CD8-positive, alpha-beta memory T cell (primary cell): ENCODE results near the gene TWIST2. TPM values are rescaled to one million over a fixed set of nuclear protein-coding genes. Genes with fewer than 3 reads are reported as not detected.

Experiments
- CTCF ChIA-PET: fragments of 350-600 bp; sonication (Branson Sonifier 250); formaldehyde crosslinking; loops from one replicate; lab custom pipeline; 2021; ENCODE audit warnings: antibody characterized with exemption; lab: Charles Lee
- POLR2A ChIA-PET: fragments of 350-600 bp; sonication (Branson Sonifier 250); formaldehyde crosslinking; loops from one replicate; lab custom pipeline; 2021; ENCODE audit warnings: antibody characterized with exemption; lab: Charles Lee
- DNase-seq, 5 donors: peaks; one replicate each; pipeline versions ENCODE4 v3.0.0 to v3.0.0-alpha.2; 2020 to 2022; ENCODE audit warnings: mixed read lengths in 1 of 5
- H3K27ac ChIP-seq: one replicate; pipeline ENCODE4 v1.7.0; 2013; ENCODE audit warnings: low read depth, mild to moderate bottlenecking, low read length, moderate library complexity
- H3K27me3 ChIP-seq: 2 replicates; pipeline ENCODE4 v1.7.0; 2013; ENCODE audit warnings: low read length, mild to moderate bottlenecking; ENCODE audit not compliant: insufficient read depth, poor library complexity, severe bottlenecking
- H3K36me3 ChIP-seq: 2 replicates; pipeline ENCODE4 v1.7.0; 2013; ENCODE audit warnings: mild to moderate bottlenecking, low read length, moderate library complexity; ENCODE audit not compliant: insufficient read depth
- H3K4me1 ChIP-seq: 2 replicates; pipeline ENCODE4 v1.7.0; 2013; ENCODE audit warnings: mild to moderate bottlenecking, low read length, moderate library complexity; ENCODE audit not compliant: insufficient read depth
- H3K4me3 ChIP-seq: 2 replicates; pipeline ENCODE4 v1.7.0; 2013; ENCODE audit warnings: mild to moderate bottlenecking, low read length
- H3K9me3 ChIP-seq: 2 replicates; pipeline ENCODE4 v1.7.0; 2013; ENCODE audit warnings: mild to moderate bottlenecking, low read length
- H3K27ac Mint-ChIP-seq, 8 donors: one replicate each; pipeline ENCODE4 v1.8.0; 2020 to 2021; ENCODE audit warnings: mixed read lengths in 8 of 8, mild to moderate bottlenecking in 6 of 8, inconsistent platforms in 3 of 8, moderate library complexity in 3 of 8
- H3K27me3 Mint-ChIP-seq, 2 donors: one replicate each; pipeline ENCODE4 v1.8.0; 2020 to 2021; ENCODE audit warnings: mixed read lengths in 2 of 2, mild to moderate bottlenecking in 1 of 2, moderate library complexity in 1 of 2
- H3K36me3 Mint-ChIP-seq, 3 donors: one replicate each; pipeline ENCODE4 v1.8.0; 2020 to 2021; ENCODE audit warnings: mixed read lengths in 3 of 3, inconsistent platforms in 1 of 3, mild to moderate bottlenecking in 1 of 3
- H3K4me1 Mint-ChIP-seq, 3 donors: one replicate each; pipeline ENCODE4 v1.8.0; 2020 to 2021; ENCODE audit warnings: mixed read lengths in 3 of 3, inconsistent platforms in 1 of 3, mild to moderate bottlenecking in 1 of 3
- H3K4me3 Mint-ChIP-seq, 7 donors: one replicate each; pipeline ENCODE4 v1.8.0; 2020 to 2021; ENCODE audit warnings: mixed read lengths in 7 of 7, mild to moderate bottlenecking in 6 of 7, moderate library complexity in 4 of 7, inconsistent platforms in 2 of 7
- H3K9me3 Mint-ChIP-seq, 5 donors: one replicate each; pipeline ENCODE4 v1.8.0; 2020 to 2022; ENCODE audit warnings: mixed read lengths in 5 of 5, mild to moderate bottlenecking in 3 of 5, moderate library complexity in 2 of 5, inconsistent platforms in 1 of 5
- polyA plus RNA-seq: library from polyadenylated mRNA; unstranded; fragments of 300-500 nt; fragmentation: Illumina TruSeq; gene quantifications from one replicate; pipeline ENCODE4 v1.2.3, GENCODE V29; 2021
- total RNA-seq, 2 experiments: library from RNA; stranded (reverse); gene quantifications; one replicate each; pipeline ENCODE4 v1.2.3, GENCODE V29; 2021

The TWIST2 gene
- total and polyA plus RNA-seq, 3 experiments from 2014 or later = not detected

GRCh38 chr2:238894226-238894949 is 46.5 kb downstream of the TWIST2 start:
- Histone ChIP-seq H3K9me3 (no peaks in the 10 kb centered on the region), H3K27ac (no peak overlapping the region), H3K4me1 (no peaks in the 10 kb centered on the region), H3K36me3 (no peaks in the 10 kb centered on the region), H3K4me3 (no peak overlapping the region), H3K27me3 (no peaks in the 10 kb centered on the region)
- Mint-ChIP-seq H3K27me3 (peaks cover 7 to 16% of the 10 kb centered on the region in 2 donors), H3K27ac (no peak overlapping the region), H3K9me3 (no peaks in the 10 kb centered on the region), H3K36me3 (no peaks in the 10 kb centered on the region), H3K4me1 (no peaks in the 10 kb centered on the region), H3K4me3 (no peak overlapping the region)
- ChIA-PET CTCF (no interaction called here), POLR2A (no interaction called here)
- no peak for DNase-seq

- no peak overlapping the region for H3K4me3 ChIP-seq
- POLR2A ChIA-PET = no interaction called here
- Mint-ChIP-seq H3K9me3 (no peaks in the 10 kb centered on the region), H3K36me3 (no peaks in the 10 kb centered on the region), H3K4me1 (no peaks in the 10 kb centered on the region), H3K27ac (no peak overlapping the region), H3K4me3 (no peak overlapping the region), H3K27me3 (peaks cover 7 to 17% of the 10 kb centered on the region in 2 donors)
- no peaks in the 10 kb centered on the region for H3K9me3 ChIP-seq
- no peak for DNase-seq
- H3K27ac ChIP-seq = no peak overlapping the region
- H3K27me3 ChIP-seq = no peaks in the 10 kb centered on the region
- CTCF ChIA-PET = no interaction called here
- H3K36me3 ChIP-seq = no peaks in the 10 kb centered on the region
- no peaks in the 10 kb centered on the region for H3K4me1 ChIP-seq
Measured at GRCh38 chr2:238894950-238895298, 47.0 kb downstream of the TWIST2 start.

GRCh38 chr2:238895361-238895882 is 47.5 kb downstream of the TWIST2 start:
- H3K27me3 Mint-ChIP-seq = peaks cover 7 to 20% of the 10 kb centered on the region in 2 donors
- H3K27me3 ChIP-seq = no peaks in the 10 kb centered on the region

GRCh38 chr2:238895891-238896600 is 48.2 kb downstream of the TWIST2 start:
- Histone ChIP-seq H3K9me3 (no peaks in the 10 kb centered on the region), H3K27ac (no peak overlapping the region), H3K27me3 (no peaks in the 10 kb centered on the region), H3K36me3 (no peaks in the 10 kb centered on the region), H3K4me1 (no peaks in the 10 kb centered on the region), H3K4me3 (no peak overlapping the region)
- Mint-ChIP-seq H3K4me3 (no peak overlapping the region), H3K36me3 (no peaks in the 10 kb centered on the region), H3K9me3 (no peaks in the 10 kb centered on the region), H3K4me1 (no peaks in the 10 kb centered on the region), H3K27ac (no peak overlapping the region), H3K27me3 (peaks cover 7 to 24% of the 10 kb centered on the region in 2 donors)
- POLR2A ChIA-PET = no interaction called here
- CTCF ChIA-PET = no interaction called here
- DNase-seq = no peak

More at GRCh38 chr2:238895361-238895882, 47.5 kb downstream of the TWIST2 start:
- POLR2A ChIA-PET = no interaction called here
- Mint-ChIP-seq H3K36me3 (no peaks in the 10 kb centered on the region), H3K9me3 (no peaks in the 10 kb centered on the region), H3K4me3 (peak overlapping the region in 1 of 7 donors; percentile 78), H3K4me1 (no peaks in the 10 kb centered on the region), H3K27ac (no peak overlapping the region)
- H3K27ac ChIP-seq = no peak overlapping the region
- H3K36me3 ChIP-seq = no peaks in the 10 kb centered on the region
- no peaks in the 10 kb centered on the region for H3K4me1 ChIP-seq
- CTCF ChIA-PET = no interaction called here
- H3K9me3 ChIP-seq = no peaks in the 10 kb centered on the region
- no peak for DNase-seq
- H3K4me3 ChIP-seq = no peak overlapping the region

- no peak overlapping the region for H3K27ac Mint-ChIP-seq
- no peak overlapping the region for H3K4me3 Mint-ChIP-seq
- H3K36me3 Mint-ChIP-seq = no peaks in the 10 kb centered on the region
- CTCF ChIA-PET = no interaction called here
- no peaks in the 10 kb centered on the region for H3K9me3 Mint-ChIP-seq
- Histone ChIP-seq H3K9me3 (no peaks in the 10 kb centered on the region), H3K4me1 (no peaks in the 10 kb centered on the region), H3K36me3 (no peaks in the 10 kb centered on the region), H3K27ac (no peak overlapping the region), H3K27me3 (no peaks in the 10 kb centered on the region), H3K4me3 (no peak overlapping the region)
- POLR2A ChIA-PET = no interaction called here
- peaks cover 5 to 26% of the 10 kb centered on the region in 2 donors for H3K27me3 Mint-ChIP-seq
- no peak for DNase-seq
- H3K4me1 Mint-ChIP-seq = no peaks in the 10 kb centered on the region
Measured at GRCh38 chr2:238896641-238897040, 48.8 kb downstream of the TWIST2 start.

GRCh38 chr2:238897122-238897880 is 49.4 kb downstream of the TWIST2 start:
- ChIA-PET POLR2A (no interaction called here), CTCF (no interaction called here)
- peaks cover 5 to 26% of the 10 kb centered on the region in 2 donors for H3K27me3 Mint-ChIP-seq
- H3K4me3 Mint-ChIP-seq = no peak overlapping the region
- H3K9me3 Mint-ChIP-seq = no peaks in the 10 kb centered on the region
- H3K27ac Mint-ChIP-seq = no peak overlapping the region
- no peak for DNase-seq
- H3K4me1 ChIP-seq = no peaks in the 10 kb centered on the region
- no peaks in the 10 kb centered on the region for H3K4me1 Mint-ChIP-seq
- no peaks in the 10 kb centered on the region for H3K27me3 ChIP-seq
- no peaks in the 10 kb centered on the region for H3K9me3 ChIP-seq
- H3K36me3 Mint-ChIP-seq = no peaks in the 10 kb centered on the region
- H3K36me3 ChIP-seq = no peaks in the 10 kb centered on the region
- no peak overlapping the region for H3K4me3 ChIP-seq
- H3K27ac ChIP-seq = no peak overlapping the region

GRCh38 chr2:238897911-238898311 is 50.0 kb downstream of the TWIST2 start:
- H3K4me3 ChIP-seq = no peak overlapping the region
- H3K4me3 Mint-ChIP-seq = no peak overlapping the region
- H3K27me3 ChIP-seq = no peaks in the 10 kb centered on the region
- no peaks in the 10 kb centered on the region for H3K36me3 ChIP-seq
- no peaks in the 10 kb centered on the region for H3K36me3 Mint-ChIP-seq
- peaks cover 5 to 26% of the 10 kb centered on the region in 2 donors for H3K27me3 Mint-ChIP-seq
- no peaks in the 10 kb centered on the region for H3K9me3 ChIP-seq
- H3K27ac Mint-ChIP-seq = no peak overlapping the region
- no peaks in the 10 kb centered on the region for H3K4me1 Mint-ChIP-seq
- DNase-seq = no peak
- ChIA-PET POLR2A (no interaction called here), CTCF (no interaction called here)
- H3K27ac ChIP-seq = no peak overlapping the region
- H3K9me3 Mint-ChIP-seq = no peaks in the 10 kb centered on the region
- H3K4me1 ChIP-seq = no peaks in the 10 kb centered on the region
